Testis (tissue), 3 donors: Measurements from ENCODE around the gene SYT1. TPM values are rescaled to one million over a fixed set of nuclear protein-coding genes. Genes with fewer than 3 reads are reported as not detected.

ENCODE experiments used
- DNase-seq: peaks from one replicate; pipeline ENCODE4 v3.0.0-alpha.2; 2019
- H3K27ac ChIP-seq, 2 donors: fragments of 200-600 bp; sonication (generic); one replicate each; pipeline ENCODE4 v1.5.1; 2019
- H3K27me3 ChIP-seq: fragments of 200-600 bp; sonication (generic); one replicate; pipeline ENCODE4 v1.5.1; 2019
- H3K36me3 ChIP-seq: fragments of 200-600 bp; sonication (generic); one replicate; pipeline ENCODE4 v1.5.1; 2017; ENCODE audit warnings: low read depth; ENCODE audit errors: missing control alignments
- H3K4me1 ChIP-seq: fragments of 200-600 bp; sonication (generic); one replicate; pipeline ENCODE4 v1.5.1; 2019
- H3K4me3 ChIP-seq, 2 donors: fragments of 200-600 bp; sonication (generic); one replicate each; pipeline ENCODE4 v1.5.1; 2017 to 2019
- H3K9me3 ChIP-seq: fragments of 200-600 bp; sonication (generic); one replicate; pipeline ENCODE4 v1.5.1; 2017
- CTCF ChIP-seq, 3 experiments: fragments of 450-650 bp in 2 of 3; fragments of 200-600 bp in 1 of 3; sonication (generic) in 1 of 3; IDR thresholded peaks; one replicate each; pipeline ENCODE4 v1.5.1; 2016 to 2019; ENCODE audit warnings: antibody characterized with exemption in 3 of 3, mild to moderate bottlenecking in 2 of 3, moderate library complexity in 1 of 3
- POLR2A ChIP-seq: fragments of 450-650 bp; IDR thresholded peaks from one replicate; pipeline ENCODE4 v1.6.1; 2017; ENCODE audit warnings: antibody characterized with exemption, mild to moderate bottlenecking, moderate library complexity
- WGBS, 2 donors: methylation state at CpG; one replicate each; pipeline ENCODE4 v1.1.5; 2018; 5-methylcytosine and 5-hydroxymethylcytosine counted together
- intact Hi-C: fragments of 100-400 bp; cut with DNase I; formaldehyde crosslinking; loops from one replicate; pipeline ENCODE4 v1.15.1; 2023; ENCODE audit warnings: low total_unique reads
- polyA plus RNA-seq: library from polyadenylated mRNA; stranded (reverse); fragments of 350-450 nt; fragmentation: Illumina TruSeq; extraction: RNeasy Lipid Tissue Mini Kit (QIAGEN cat#74804); gene quantifications from one replicate; pipeline ENCODE4 v1.2.3, GENCODE V29; 2014; ENCODE audit warnings: low read depth, low replicate concordance; ENCODE audit not compliant: insufficient read depth
- total RNA-seq, 2 donors: library from RNA; depleted of rRNA; stranded (reverse); fragments of >200 nt; gene quantifications; one replicate each; pipeline ENCODE4 v1.2.3, GENCODE V29; 2016

The SYT1 gene
- total and polyA plus RNA-seq, 3 donors from 2014 or later, result 1.1 to 1.7 (median 1.3) TPM

- TF ChIP-seq CTCF (IDR thresholded peaks at IDR 0.05) (no peak), POLR2A (no peak)
- 73 to 79% methylated on average over 6 of the region's 6 CpGs for WGBS, 2 donors
- intact Hi-C loops, result no loop called here
- no peaks in the 10 kb centered on the region for H3K9me3 ChIP-seq
- H3K4me3 ChIP-seq, result no peak overlapping the region
- H3K36me3 ChIP-seq, result no peaks in the 10 kb centered on the region
- no peaks in the 10 kb centered on the region for H3K27me3 ChIP-seq
- no peaks in the 10 kb centered on the region for H3K4me1 ChIP-seq
- H3K27ac ChIP-seq, result no peak overlapping the region
- DNase-seq, result no peak
Measured at GRCh38 chr12:79217306-79217705, 352.7 kb downstream of the SYT1 start.

- intact Hi-C loops, result no loop called here
- Histone ChIP-seq H3K36me3 (no peaks in the 10 kb centered on the region), H3K27ac (no peak overlapping the region), H3K4me3 (no peak overlapping the region), H3K4me1 (no peaks in the 10 kb centered on the region), H3K9me3 (no peaks in the 10 kb centered on the region), H3K27me3 (no peaks in the 10 kb centered on the region)
- no peak for DNase-seq
- no peak for TF ChIP-seq CTCF (IDR thresholded peaks at IDR 0.05)
- TF ChIP-seq POLR2A, result no peak
- 93% methylated on average over 1 of the region's 1 CpG; no CpG with 5 or more reads in 1 of the 2 donors for WGBS, 2 donors
Measured at GRCh38 chr12:79223210-79223609, 358.6 kb downstream of the SYT1 start.

GRCh38 chr12:79223761-79224160, 359.2 kb downstream of the SYT1 start:
- TF ChIP-seq POLR2A (no peak), CTCF (IDR thresholded peaks at IDR 0.05) (no peak)

GRCh38 chr12:79227091-79227490, 362.5 kb downstream of the SYT1 start:
- no peak overlapping the region for H3K27ac ChIP-seq
- 78 to 80% methylated on average over 1 of the region's 1 CpG for WGBS, 2 donors

More at GRCh38 chr12:79223761-79224160, 359.2 kb downstream of the SYT1 start:
- Histone ChIP-seq H3K4me3 (no peak overlapping the region), H3K4me1 (no peaks in the 10 kb centered on the region), H3K27me3 (no peaks in the 10 kb centered on the region), H3K9me3 (no peaks in the 10 kb centered on the region), H3K27ac (no peak overlapping the region), H3K36me3 (no peaks in the 10 kb centered on the region)
- intact Hi-C loops, result no loop called here
- no peak for DNase-seq
- 90 to 100% methylated on average over 2 of the region's 2 CpGs for WGBS, 2 donors

More at GRCh38 chr12:79227091-79227490, 362.5 kb downstream of the SYT1 start:
- DNase-seq, result no peak
- Histone ChIP-seq H3K9me3 (no peaks in the 10 kb centered on the region), H3K27me3 (no peaks in the 10 kb centered on the region), H3K4me3 (no peak overlapping the region), H3K4me1 (no peaks in the 10 kb centered on the region), H3K36me3 (no peaks in the 10 kb centered on the region)
- TF ChIP-seq POLR2A (no peak), CTCF (IDR thresholded peaks at IDR 0.05) (no peak)
- intact Hi-C loops, result no loop called here
